COR-L47 (cell line): ENCODE measurements around the gene MCF2L.
"Not testable (repeated sequence)": the region's sequence is repeated elsewhere in the genome, so short reads cannot be mapped to it uniquely, and the experiment has no call there.

Experiments used
- DNase-seq: peaks from one replicate; lab custom pipeline; 2025; lab: John Stamatoyannopoulos, UW

The MCF2L gene

GRCh38 chr13:113015826-113016525 is 47.0 kb downstream of the MCF2L start:
- DNase-seq: no peak

GRCh38 chr13:113016526-113017295 is 47.7 kb downstream of the MCF2L start:
- no peak for DNase-seq

GRCh38 chr13:113017506-113018215 is 48.6 kb downstream of the MCF2L start:
- no peak for DNase-seq

GRCh38 chr13:113018676-113019465 is 49.9 kb downstream of the MCF2L start:
- no peak for DNase-seq

- DNase-seq: no peak
Measured at GRCh38 chr13:113020323-113021080, 51.5 kb downstream of the MCF2L start.

DNA sequence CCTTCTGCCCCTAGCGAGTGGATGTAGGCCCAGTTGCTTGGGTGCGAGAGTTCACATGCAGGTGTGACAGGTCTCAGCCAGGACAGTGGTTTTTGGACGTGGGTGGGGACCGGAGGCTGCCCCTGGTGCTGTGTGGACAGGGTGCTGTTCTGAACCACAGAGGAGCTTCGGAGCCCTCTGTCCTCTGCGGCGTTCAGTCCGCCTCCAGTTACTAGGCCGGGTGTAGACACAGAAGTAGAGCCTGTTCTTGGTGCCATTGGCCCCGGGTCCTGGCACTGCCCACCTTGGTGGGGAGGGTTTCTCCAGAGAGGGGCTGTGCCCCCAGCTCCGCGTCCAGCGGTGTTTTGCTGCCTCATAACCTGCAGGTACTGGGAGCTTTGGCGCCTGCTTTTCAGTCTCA is 52.4 kb downstream of the MCF2L start:
- no peak for DNase-seq

- DNase-seq: no peak
Measured at GRCh38 chr13:113021811-113022210, 52.8 kb downstream of the MCF2L start.

DNA sequence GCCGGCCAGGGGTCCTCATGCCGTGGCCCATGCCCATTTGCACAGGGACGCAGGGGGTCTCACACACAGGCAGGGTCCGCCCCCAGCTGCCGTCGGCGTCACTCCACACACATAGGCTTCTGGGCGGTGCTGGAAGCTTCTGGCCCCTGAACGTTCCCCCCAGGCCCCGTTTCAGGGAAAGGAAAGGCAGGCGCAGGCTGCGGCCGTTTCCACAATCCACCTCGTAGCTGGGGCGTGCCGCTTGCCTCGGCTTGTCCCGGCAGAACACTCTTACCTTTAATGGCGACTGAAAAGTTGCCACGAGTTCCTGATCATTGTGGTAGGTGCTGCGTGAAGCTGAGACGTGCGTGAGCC is 53.4 kb downstream of the MCF2L start:
- no peak for DNase-seq

- no peak for DNase-seq
Measured at GRCh38 chr13:113022745-113023574, 53.9 kb downstream of the MCF2L start.

DNA sequence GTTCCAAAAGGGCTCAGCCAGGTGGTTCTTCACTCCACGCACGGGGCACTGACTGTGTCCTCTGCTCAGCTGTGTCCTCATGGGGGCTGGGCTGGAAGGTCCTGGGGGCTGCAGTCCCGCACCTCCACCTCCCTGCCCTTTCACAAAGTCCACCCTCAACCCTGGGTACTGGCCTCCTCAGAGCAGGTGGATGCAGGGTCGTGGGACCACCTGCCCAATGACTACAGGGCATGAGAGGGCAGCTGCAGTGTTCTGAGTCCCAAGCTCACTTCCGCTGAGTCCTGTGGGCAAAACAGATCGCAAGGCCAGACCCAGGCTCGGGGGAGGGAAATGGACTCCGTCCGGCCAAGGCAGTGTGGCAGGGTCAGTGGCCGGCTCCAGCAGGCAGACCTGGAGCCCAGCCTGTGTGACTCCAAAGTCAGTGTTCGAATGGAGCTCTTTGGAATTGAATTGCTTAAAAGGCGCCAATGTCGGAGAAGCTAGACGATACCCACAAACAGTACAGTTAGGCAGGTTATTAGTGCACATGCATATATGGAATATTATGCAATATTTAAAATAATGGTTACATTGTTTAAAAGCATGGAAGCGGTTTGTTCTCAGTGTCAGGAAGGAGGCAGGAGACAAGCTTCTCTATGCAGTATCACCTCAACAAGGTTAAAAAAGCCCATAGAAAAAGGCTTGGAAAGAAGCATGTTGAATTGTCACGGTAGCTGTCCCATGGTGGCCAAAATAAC is 54.8 kb downstream of the MCF2L start:
- no peak for DNase-seq

- no peak for DNase-seq
Measured at GRCh38 chr13:113024466-113024865, 55.5 kb downstream of the MCF2L start.

GRCh38 chr13:113026391-113026910 is 57.4 kb downstream of the MCF2L start:
- no peak for DNase-seq

- no peak for DNase-seq
Measured at GRCh38 chr13:113027095-113027494, 58.1 kb downstream of the MCF2L start.

DNA sequence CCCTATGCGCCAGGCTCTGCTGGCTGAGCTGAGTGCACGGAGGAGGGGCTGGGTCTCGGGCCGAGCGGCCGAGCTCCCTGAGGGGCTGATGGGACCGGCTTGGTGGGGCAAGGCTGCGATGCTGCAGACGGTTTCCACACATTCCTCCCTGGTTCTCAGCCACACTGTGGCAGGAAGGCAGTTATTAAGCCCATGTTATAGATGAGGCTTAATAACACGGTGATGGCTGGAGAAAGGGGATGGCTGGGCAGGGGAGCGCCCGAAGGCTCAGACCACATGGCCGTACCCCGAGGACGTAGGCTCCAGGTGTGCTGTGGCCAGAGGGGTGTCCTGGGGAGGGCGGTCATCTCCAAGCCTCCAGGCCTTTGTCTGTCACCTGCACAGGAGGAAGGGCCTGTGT is 58.6 kb downstream of the MCF2L start:
- DNase-seq: no peak

DNA sequence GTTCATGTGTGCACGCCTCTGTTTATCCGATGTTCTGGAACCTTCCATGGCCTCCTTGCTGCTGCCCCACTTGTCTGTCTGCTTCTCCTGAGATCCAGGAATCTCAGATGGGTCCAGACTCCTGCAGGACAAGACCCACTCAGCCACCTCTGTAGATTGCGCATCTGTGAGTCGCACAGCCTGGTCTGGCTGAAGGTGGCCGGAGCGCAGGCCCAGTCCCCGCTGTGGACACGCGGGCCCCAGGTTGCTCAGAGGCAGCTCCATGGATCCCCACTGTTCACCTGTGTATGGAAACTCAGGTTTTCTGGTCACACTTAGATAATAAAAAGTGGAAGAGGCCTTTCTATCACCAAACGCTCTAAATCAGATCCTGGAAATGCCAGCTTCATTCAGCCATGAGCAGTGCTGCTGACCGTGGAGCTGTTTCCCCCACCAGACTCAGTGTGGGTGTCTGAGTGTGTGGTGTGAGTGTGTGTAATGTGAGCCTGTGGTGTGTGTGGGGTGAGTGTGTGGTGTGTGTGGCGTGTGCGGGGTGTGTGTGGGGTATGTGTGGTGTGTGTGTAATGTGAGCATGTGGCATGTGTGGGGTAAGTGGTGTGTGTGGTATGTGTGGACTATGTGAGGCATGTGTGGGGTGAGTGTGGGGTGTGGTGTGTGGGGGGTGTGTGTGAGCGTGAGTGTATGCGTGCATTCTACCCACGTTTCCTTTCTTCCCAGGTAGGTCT is 59.5 kb downstream of the MCF2L start:
- DNase-seq: no peak

- no peak for DNase-seq
Measured at GRCh38 chr13:113029061-113029445, 60.0 kb downstream of the MCF2L start.

GRCh38 chr13:113029487-113030258 is 60.7 kb downstream of the MCF2L start:
- DNase-seq: peak; percentile 66

DNA sequence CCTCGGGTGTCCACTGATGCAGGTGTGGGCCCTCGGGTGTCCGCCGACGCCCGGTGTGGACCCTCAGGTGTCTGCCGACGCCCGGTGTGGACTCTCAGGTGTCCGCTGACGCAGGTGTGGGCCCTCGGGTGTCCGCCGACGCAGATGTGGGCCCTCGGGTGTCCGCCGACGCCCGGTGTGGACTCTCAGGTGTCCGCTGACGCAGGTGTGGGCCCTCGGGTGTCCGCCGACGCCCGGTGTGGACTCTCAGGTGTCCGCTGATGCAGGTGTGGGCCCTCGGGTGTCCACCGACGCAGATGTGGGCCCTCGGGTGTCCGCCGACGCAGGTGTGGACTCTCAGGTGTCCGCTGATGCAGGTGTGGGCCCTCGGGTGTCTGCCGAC is 61.2 kb downstream of the MCF2L start:
- not testable (repeated sequence) for DNase-seq
